GM23248 (cell line): Measurements from ENCODE around the gene A2M.

Experiments used
- EZH2 ChIP-seq: fragments of 200-600 bp; sonication (generic); IDR thresholded peaks from 2 replicates; pipeline ENCODE4 v1.6.1; 2018; ENCODE audit warnings: antibody characterized with exemption, mild to moderate bottlenecking; ENCODE audit not compliant: insufficient read depth, poor library complexity, severe bottlenecking
- EZH2phosphoT487 ChIP-seq: fragments of 200-600 bp; sonication (generic); IDR thresholded peaks from 2 replicates; pipeline ENCODE4 v1.6.1; 2018; ENCODE audit warnings: antibody characterized with exemption, moderate library complexity, mild to moderate bottlenecking, low read depth; ENCODE audit not compliant: insufficient read depth

- TF ChIP-seq EZH2 (no peak), EZH2phosphoT487 (no peak)
Measured at GRCh38 chr12:9071518-9071917, 44.2 kb downstream of the A2M start.
